ENCODE results near the gene NMRK1. TPM values are rescaled to one million over a fixed set of nuclear protein-coding genes. Genes with fewer than 3 reads are reported as not detected.

NMRK1 gene
- total and polyA plus RNA-seq, 2 experiments from 2014 or later: 8.5 to 20.6 TPM

DNA sequence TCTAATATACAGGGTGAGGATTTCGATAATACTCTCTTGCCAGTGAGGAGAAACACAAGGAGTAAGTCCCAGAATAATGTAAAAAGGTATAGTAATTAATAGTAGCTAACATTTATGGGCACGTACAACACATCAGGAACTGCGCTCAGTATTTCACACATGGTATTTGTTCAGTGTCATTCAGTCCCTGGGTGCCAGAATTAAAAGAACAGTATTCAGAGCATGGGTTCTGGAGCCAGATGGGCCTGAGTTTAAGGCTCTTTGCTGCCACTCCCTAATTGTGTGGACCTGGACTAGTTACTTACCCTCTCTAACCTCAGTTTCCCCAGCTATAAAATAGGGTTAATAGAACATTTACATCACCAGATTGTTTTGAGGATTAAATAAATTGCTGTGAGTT is 16.7 kb upstream of the NMRK1 start:
- no peak for DNase-seq (ENCODE audit: low read depth in 1 of 2, low spot score in 1 of 2)
- Histone ChIP-seq H3K27me3 (no peaks in the 10 kb centered on the region), H3K36me3 (no peaks in the 10 kb centered on the region), H3K9me3 (ENCODE audit: low read depth) (no peaks in the 10 kb centered on the region), H3K27ac (peak overlapping the region; percentile 6), H3K4me3 (no peak overlapping the region), H3K4me1 (ENCODE audit: low read depth) (peaks cover 10% of the 10 kb centered on the region)
- TF ChIP-seq, protein P1, sequence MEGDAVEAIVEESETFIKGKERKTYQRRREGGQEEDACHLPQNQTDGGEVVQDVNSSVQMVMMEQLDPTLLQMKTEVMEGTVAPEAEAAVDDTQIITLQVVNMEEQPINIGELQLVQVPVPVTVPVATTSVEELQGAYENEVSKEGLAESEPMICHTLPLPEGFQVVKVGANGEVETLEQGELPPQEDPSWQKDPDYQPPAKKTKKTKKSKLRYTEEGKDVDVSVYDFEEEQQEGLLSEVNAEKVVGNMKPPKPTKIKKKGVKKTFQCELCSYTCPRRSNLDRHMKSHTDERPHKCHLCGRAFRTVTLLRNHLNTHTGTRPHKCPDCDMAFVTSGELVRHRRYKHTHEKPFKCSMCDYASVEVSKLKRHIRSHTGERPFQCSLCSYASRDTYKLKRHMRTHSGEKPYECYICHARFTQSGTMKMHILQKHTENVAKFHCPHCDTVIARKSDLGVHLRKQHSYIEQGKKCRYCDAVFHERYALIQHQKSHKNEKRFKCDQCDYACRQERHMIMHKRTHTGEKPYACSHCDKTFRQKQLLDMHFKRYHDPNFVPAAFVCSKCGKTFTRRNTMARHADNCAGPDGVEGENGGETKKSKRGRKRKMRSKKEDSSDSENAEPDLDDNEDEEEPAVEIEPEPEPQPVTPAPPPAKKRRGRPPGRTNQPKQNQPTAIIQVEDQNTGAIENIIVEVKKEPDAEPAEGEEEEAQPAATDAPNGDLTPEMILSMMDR (IDR thresholded peaks at IDR 0.05; ENCODE audit: low read depth, low read length): no peak

DNA sequence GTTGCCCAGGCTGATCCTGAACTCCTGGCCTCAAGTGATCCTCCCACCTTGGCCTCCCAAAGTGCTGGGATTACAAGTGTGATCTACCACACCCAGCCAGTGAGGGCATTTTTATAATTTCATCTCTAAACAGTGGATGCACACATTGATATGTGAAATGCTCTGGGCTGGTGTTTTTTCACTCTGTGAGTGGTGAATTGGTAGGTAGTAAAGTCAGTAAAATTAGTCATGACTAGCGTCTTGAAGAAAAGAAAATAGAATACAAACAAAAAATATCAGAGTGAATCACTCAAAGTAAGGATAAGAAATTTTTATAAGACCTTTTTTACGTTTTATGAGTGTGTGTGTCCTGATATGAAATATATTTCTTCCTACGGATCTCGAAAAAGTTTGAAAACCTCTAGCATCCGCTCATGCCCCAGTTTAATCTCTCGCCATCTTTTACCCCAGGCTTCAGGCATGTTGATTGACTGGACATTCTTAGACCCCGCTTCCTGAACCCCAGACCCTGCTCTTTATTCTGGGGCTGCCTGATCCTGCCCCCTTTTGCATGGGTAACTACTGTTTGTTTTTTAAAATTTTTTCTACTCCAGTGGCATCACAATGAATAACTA is 14.3 kb upstream of the NMRK1 start:
- no peak for DNase-seq (ENCODE audit: low read depth in 1 of 2, low spot score in 1 of 2)
- Histone ChIP-seq H3K27ac (no peak overlapping the region), H3K27me3 (no peaks in the 10 kb centered on the region), H3K9me3 (ENCODE audit: low read depth) (no peaks in the 10 kb centered on the region), H3K36me3 (no peaks in the 10 kb centered on the region), H3K4me3 (no peak overlapping the region), H3K4me1 (ENCODE audit: low read depth) (peaks cover 10% of the 10 kb centered on the region)
- TF ChIP-seq, protein P1 (IDR thresholded peaks at IDR 0.05; ENCODE audit: low read depth, low read length): no peak

GRCh38 chr9:75101004-75101588 is 13.1 kb upstream of the NMRK1 start:
- no peaks in the 10 kb centered on the region for H3K36me3 ChIP-seq
- no peak for DNase-seq (ENCODE audit: low read depth in 1 of 2, low spot score in 1 of 2)
- no peak overlapping the region for H3K4me3 ChIP-seq
- TF ChIP-seq, protein P1 (IDR thresholded peaks at IDR 0.05; ENCODE audit: low read depth, low read length): no peak
- H3K9me3 ChIP-seq (ENCODE audit: low read depth): no peaks in the 10 kb centered on the region
- no peak overlapping the region for H3K27ac ChIP-seq
- no peaks in the 10 kb centered on the region for H3K27me3 ChIP-seq
- H3K4me1 ChIP-seq (ENCODE audit: low read depth): peaks cover 9% of the 10 kb centered on the region

GRCh38 chr9:75096796-75097195 is 8.8 kb upstream of the NMRK1 start:
- TF ChIP-seq, protein P1 (IDR thresholded peaks at IDR 0.05; ENCODE audit: low read depth, low read length): no peak
- H3K27me3 ChIP-seq: no peaks in the 10 kb centered on the region
- DNase-seq (ENCODE audit: low read depth in 1 of 2, low spot score in 1 of 2): no peak
- H3K4me1 ChIP-seq (ENCODE audit: low read depth): peaks cover 1% of the 10 kb centered on the region
- no peaks in the 10 kb centered on the region for H3K36me3 ChIP-seq
- H3K4me3 ChIP-seq: no peak overlapping the region
- no peak overlapping the region for H3K27ac ChIP-seq
- H3K9me3 ChIP-seq (ENCODE audit: low read depth): no peaks in the 10 kb centered on the region

GRCh38 chr9:75092766-75093165 is 4.8 kb upstream of the NMRK1 start:
- Histone ChIP-seq H3K36me3 (no peaks in the 10 kb centered on the region), H3K27ac (no peak overlapping the region), H3K9me3 (ENCODE audit: low read depth) (no peaks in the 10 kb centered on the region), H3K4me1 (ENCODE audit: low read depth) (peaks cover 13% of the 10 kb centered on the region), H3K4me3 (no peak overlapping the region), H3K27me3 (no peaks in the 10 kb centered on the region)
- no peak for DNase-seq (ENCODE audit: low read depth in 1 of 2, low spot score in 1 of 2)
- TF ChIP-seq, protein P1 (IDR thresholded peaks at IDR 0.05; ENCODE audit: low read depth, low read length): no peak
